Type B pancreatic cell (in vitro differentiated cells): ENCODE results near the gene LAMC3. TPM values are rescaled to one million over a fixed set of nuclear protein-coding genes. Genes with fewer than 3 reads are reported as not detected.

Experiments
- DNase-seq: peaks from one replicate; pipeline ENCODE4 v3.0.0; 2021; ENCODE audit warnings: mixed read lengths; ENCODE audit not compliant: unreplicated experiment; ENCODE audit errors: extremely low spot score
- H3K27ac Mint-ChIP-seq: 2 replicates; pipeline ENCODE4 v1.8.0; 2021; ENCODE audit warnings: mild to moderate bottlenecking, mixed read lengths
- H3K27me3 Mint-ChIP-seq: 2 replicates; pipeline ENCODE4 v1.8.0; 2021; ENCODE audit warnings: mixed read lengths
- H3K36me3 Mint-ChIP-seq: 2 replicates; pipeline ENCODE4 v1.8.0; 2021; ENCODE audit warnings: mixed read lengths
- H3K4me1 Mint-ChIP-seq: one replicate; pipeline ENCODE4 v1.8.0; 2021; ENCODE audit warnings: mixed read lengths; ENCODE audit not compliant: unreplicated experiment
- H3K4me3 Mint-ChIP-seq: 2 replicates; pipeline ENCODE4 v1.8.0; 2021; ENCODE audit warnings: mild to moderate bottlenecking, mixed read lengths
- H3K9me3 Mint-ChIP-seq: 2 replicates; pipeline ENCODE4 v1.8.0; 2021; ENCODE audit warnings: mixed read lengths
- CTCF ChIP-seq: fragments of 200-600 bp; sonication (generic); conservative IDR thresholded peaks from 2 replicates; pipeline ENCODE4 v1.5.0; 2021; ENCODE audit warnings: antibody characterized with exemption, mild to moderate bottlenecking
- total RNA-seq: library from RNA; stranded (reverse); gene quantifications from 2 replicates; pipeline ENCODE4 v1.2.1, GENCODE V29; 2021; ENCODE audit warnings: low replicate concordance

Gene LAMC3
- total RNA-seq, 1 donor from 2014 or later = 7.2 TPM

- no peak for TF ChIP-seq CTCF
- DNase-seq = no peak
- Mint-ChIP-seq H3K9me3 (no peaks in the 10 kb centered on the region), H3K27me3 (no peaks in the 10 kb centered on the region), H3K36me3 (no peaks in the 10 kb centered on the region), H3K4me3 (no peak overlapping the region), H3K4me1 (peaks cover under 1% of the 10 kb centered on the region), H3K27ac (no peak overlapping the region)
Measured at GRCh38 chr9:131119600-131119999, 110.6 kb downstream of the LAMC3 start.

GRCh38 chr9:131120620-131121228, 111.8 kb downstream of the LAMC3 start:
- H3K27ac Mint-ChIP-seq = no peak overlapping the region
- no peak overlapping the region for H3K4me3 Mint-ChIP-seq
- H3K9me3 Mint-ChIP-seq = no peaks in the 10 kb centered on the region
- H3K27me3 Mint-ChIP-seq = no peaks in the 10 kb centered on the region
- no peak for DNase-seq
- TF ChIP-seq CTCF = no peak
- H3K4me1 Mint-ChIP-seq = peaks cover 10% of the 10 kb centered on the region
- H3K36me3 Mint-ChIP-seq = peaks cover 7% of the 10 kb centered on the region

- H3K36me3 Mint-ChIP-seq = peaks cover 7% of the 10 kb centered on the region
- no peak overlapping the region for H3K27ac Mint-ChIP-seq
- DNase-seq = no peak
- H3K4me3 Mint-ChIP-seq = no peak overlapping the region
- H3K4me1 Mint-ChIP-seq = peaks cover 14% of the 10 kb centered on the region
- TF ChIP-seq CTCF = no peak
- no peaks in the 10 kb centered on the region for H3K27me3 Mint-ChIP-seq
- H3K9me3 Mint-ChIP-seq = no peaks in the 10 kb centered on the region
Measured at GRCh38 chr9:131121346-131121745, 112.4 kb downstream of the LAMC3 start.

GRCh38 chr9:131122158-131122557, 113.2 kb downstream of the LAMC3 start:
- peaks cover 14% of the 10 kb centered on the region for H3K4me1 Mint-ChIP-seq
- H3K36me3 Mint-ChIP-seq = peaks cover 7% of the 10 kb centered on the region
- no peak overlapping the region for H3K27ac Mint-ChIP-seq
- no peak for DNase-seq
- no peaks in the 10 kb centered on the region for H3K27me3 Mint-ChIP-seq
- H3K9me3 Mint-ChIP-seq = no peaks in the 10 kb centered on the region
- no peak overlapping the region for H3K4me3 Mint-ChIP-seq
- no peak for TF ChIP-seq CTCF

GRCh38 chr9:131125038-131125287, 116.0 kb downstream of the LAMC3 start:
- H3K4me1 Mint-ChIP-seq = peaks cover 20% of the 10 kb centered on the region
- DNase-seq = no peak
- peaks cover 21% of the 10 kb centered on the region for H3K36me3 Mint-ChIP-seq
- no peaks in the 10 kb centered on the region for H3K27me3 Mint-ChIP-seq
- peak overlapping the region; percentile 99 for H3K27ac Mint-ChIP-seq
- TF ChIP-seq CTCF = no peak
- H3K9me3 Mint-ChIP-seq = no peaks in the 10 kb centered on the region
- H3K4me3 Mint-ChIP-seq = peak overlapping the region; percentile 94
